ENCODE data around the gene SNAI3. TPM values are rescaled to one million over a fixed set of nuclear protein-coding genes. Genes with fewer than 3 reads are reported as not detected.

SNAI3 gene
- 1 to 10 TPM in 4 of 5 donors, under 1 TPM in 1; 0.84 to 2.4 (median 1.4) TPM for polyA plus RNA-seq (ENCODE audit: insufficient read depth in 1 of 5, insufficient read length in 5 of 5, low replicate concordance in 1 of 5)
- long read RNA-seq, donor 1 = 0 reads
- long read RNA-seq, donor 2 = 0 reads
- long read RNA-seq, donor 3 = 0 reads
- long read RNA-seq, donor 4 = 0 reads
- long read RNA-seq, donor 5 = 0 reads
- long read RNA-seq, donor 6 = 0 reads
- long read RNA-seq, donor 7 = 0 reads
- long read RNA-seq, donor 8 = 0 reads

GRCh38 chr16:88686439-88687253 is at the start of gene SNAI3:
Gene SNAI3, minus strand, starts transcription at chr16:88686507. Its CDS starts 101 bp downstream, at chr16:88686406.
- peak in 1 of 2 donors; percentile 53 for DNase-seq

- no peak for DNase-seq
Observed at GRCh38 chr16:88736088-88736487, 49.8 kb upstream of the SNAI3 start.

GRCh38 chr16:88735616-88736015 is 49.3 kb upstream of the SNAI3 start:
- no peak for DNase-seq

DNA sequence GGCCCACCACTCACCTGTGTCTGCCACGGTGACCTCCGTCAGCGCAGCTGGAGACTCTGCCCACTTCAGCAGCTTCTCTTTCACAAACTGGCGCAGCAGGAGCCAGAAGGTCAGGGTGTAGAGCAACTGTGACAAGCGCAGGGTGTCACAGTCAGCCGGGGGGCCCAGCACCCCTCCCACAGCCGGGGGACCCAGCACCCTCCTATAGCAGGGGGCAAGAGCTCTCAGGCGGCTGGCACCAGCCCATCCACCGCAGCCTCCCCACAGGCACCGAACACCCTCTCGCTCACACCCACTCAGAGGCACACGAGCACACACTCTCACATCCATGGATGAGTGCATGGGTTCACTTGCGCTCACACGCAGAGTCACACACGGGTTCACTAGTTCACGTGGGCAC is 48.8 kb upstream of the SNAI3 start:
- DNase-seq = no peak

DNA sequence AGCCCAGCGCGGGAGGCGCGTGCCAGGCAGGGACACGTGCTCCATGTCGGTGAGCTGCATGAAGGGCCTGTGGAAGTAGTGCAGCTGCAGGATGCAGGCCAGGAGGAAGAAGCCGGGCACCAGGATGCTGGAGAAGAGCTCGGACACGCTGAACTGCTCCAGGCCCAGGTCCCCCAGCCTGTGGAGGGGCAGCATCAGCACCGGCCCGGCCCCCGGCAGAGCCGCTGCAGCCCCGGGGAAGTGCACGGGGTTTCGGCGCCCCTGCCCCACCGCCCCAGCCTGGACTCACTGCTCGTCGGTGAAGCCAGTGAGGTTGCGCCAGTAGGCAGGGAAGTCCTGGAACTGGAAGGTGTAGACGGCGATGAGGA is 48.0 kb upstream of the SNAI3 start:
- DNase-seq = no peak

DNA sequence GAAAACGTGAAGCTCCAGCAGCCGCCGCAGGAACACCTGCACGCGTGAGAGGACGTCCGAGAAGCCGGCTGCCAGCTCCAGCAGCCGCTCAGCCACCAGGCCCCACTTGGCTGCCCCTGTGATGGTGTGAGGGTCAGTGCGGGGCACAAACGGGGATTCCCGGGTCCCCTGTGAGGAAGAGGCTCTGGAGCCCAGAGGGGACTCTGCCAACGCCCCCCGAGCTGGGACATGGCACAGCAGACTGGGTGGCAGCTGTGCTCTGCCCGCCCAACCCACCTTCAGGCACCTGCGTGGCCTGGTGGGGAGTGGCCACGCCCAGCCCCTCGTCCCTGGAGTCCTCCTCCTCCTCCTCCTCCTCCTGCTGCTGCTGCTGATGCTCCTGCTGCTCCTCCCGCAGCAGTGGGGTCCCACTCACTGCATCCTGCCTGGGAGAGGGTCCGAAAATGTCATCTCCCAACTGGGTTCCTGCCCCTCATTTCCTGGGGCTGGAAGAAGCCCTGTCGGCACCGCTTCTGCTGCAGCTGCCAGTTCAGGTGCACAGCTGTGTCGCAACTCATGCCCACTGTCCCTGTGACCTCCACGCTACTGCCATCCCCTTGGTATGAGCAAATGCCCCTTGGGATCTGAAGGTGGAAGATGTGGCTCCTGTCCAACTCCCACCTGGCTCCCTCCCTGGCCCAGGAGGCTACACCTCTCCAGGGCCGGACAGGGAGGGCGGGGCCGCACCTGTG is 47.5 kb upstream of the SNAI3 start:
- no peak for DNase-seq

- no peak for DNase-seq
Observed at GRCh38 chr16:88732961-88733294, 46.6 kb upstream of the SNAI3 start.

DNA sequence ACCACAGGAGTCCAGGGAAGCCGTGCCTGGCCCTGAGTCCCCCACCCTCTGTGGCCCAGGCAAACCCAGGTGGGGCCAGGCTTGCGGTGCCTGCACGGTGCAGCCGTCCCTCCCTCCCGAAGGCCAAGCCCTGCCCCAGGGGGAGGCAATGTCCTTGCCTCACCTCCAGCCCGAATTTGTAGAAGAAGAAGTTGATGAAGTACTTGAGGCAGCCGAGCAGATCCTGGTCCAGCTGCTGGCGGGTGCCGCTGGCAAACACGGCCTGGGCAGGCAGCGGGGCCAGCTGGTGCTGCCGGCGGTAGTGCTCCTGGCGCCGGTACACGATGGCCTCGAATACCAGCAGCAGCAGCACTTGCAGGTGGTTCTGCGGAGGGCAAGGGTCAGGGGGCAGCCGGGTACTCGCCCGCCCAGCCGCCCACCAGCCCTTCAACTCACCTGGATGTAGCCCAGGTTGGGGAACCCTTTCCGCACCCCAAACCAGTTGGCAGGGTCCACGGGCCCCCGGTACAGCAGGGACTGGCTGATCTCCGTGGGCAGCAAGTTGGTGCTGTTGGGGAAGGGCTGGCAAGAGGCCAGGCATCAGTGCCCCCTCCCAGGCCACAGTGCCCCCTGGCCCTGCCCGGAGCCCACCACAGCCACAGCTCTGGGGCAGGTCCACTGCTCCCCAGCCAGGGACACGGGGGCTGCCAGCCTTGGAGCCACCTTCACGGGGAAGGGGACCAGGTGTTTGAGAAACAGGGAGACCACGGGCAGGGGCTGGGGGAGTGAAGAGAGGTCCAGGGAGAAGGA is 46.1 kb upstream of the SNAI3 start:
- DNase-seq = no peak

DNA sequence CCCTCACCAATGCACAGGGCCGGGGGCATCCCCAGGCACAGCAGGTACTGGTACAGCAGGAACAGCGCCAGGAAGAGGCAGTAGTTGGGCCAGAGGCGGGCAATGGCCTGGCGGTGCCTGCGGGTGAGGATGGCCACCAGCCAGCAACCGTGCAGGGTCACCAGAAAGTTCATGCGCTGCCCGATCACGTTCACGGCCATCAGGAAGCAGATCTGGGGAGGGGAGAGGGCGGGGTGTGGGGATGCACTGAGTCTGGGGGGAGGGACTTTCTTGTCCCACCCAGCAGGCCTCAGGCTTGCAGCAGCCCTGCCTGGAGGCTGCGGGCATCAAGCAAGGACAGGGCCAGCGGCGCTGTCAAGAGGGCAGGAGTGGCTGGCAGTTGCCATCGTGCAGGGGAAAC is 45.4 kb upstream of the SNAI3 start:
- no peak for DNase-seq

- no peak for DNase-seq
Observed at GRCh38 chr16:88730632-88731607, 44.6 kb upstream of the SNAI3 start.

DNA sequence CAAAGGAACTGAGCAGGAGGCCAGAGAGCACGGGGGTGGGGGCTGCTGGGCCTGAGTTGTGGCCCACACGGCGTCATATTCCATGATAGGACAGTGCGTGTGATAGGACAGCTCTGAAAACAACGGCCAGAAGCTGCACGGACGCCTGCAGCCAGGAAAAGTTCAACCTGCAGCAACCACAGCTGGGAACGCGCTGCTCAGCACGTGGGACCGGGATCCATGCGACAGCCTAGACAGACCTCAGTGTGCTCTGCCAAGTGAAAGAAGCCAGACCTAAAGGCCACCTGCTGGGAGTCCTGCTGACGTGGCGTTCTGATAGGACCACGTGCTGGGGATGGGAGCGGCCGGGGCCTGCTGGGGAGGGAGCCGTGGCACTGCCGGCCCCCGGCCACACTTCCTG is 41.6 kb upstream of the SNAI3 start:
- DNase-seq = no peak

- no peak for DNase-seq
Observed at GRCh38 chr16:88726981-88727380, 40.7 kb upstream of the SNAI3 start.

DNA sequence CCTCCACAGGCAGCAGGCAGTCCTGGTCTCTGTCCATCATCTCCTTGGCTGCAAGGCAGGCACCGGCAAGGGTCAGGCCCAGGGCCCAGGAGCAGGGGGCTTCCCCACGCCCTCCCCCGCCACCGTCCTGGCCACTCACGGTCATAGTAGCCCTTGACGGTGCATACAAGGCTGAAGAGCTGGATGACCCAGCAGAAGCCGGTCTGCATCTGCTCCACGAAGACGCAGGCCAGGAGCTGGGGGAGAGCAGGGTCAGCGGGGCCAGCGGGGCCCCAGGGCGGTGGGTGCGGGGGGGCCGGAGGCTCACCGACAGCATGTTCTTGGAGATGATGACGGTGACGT is 40.1 kb upstream of the SNAI3 start:
- DNase-seq = no peak

DNA sequence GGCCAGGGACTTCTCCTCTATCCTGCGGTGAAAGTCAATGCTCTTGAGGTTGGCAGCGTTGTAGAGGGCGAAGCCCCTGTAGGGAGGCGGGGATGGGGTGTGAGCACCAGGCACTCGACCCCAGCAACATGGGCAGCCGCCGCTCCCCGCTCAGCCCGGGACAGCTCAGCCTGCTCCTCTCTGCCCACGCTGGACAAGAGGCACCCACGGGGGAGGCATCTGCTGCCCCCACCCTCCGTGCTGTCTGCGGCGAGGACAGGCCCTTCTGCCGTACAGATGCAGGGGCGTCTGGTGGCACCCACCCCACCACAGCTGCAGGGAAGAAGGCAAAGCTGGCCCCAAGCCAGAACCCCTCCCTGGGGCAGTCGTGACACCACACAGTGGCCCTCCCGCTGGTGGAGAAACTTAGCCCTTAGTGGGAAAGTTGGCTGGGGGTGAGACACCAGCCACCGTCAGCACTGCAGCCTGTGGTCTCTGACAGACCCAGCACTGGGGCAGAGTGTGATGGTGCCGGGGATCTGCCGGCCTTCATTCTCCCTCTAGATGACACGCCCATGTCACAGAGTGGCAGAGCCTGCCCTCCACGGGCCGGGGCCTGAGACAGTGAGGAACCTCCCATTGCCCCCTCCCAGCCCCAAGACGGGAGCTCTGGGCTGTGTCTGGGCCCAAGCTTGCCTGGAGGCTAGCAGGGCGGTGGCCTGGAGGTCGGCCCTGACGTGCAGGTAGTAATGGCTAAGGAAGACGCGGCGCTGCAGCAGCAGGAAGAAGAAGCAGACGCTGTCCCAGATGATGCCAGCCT is 39.5 kb upstream of the SNAI3 start:
- DNase-seq = no peak

- DNase-seq = no peak
Observed at GRCh38 chr16:88724855-88725555, 38.7 kb upstream of the SNAI3 start.

GRCh38 chr16:88723911-88724310 is 37.6 kb upstream of the SNAI3 start:
- DNase-seq = no peak

DNA sequence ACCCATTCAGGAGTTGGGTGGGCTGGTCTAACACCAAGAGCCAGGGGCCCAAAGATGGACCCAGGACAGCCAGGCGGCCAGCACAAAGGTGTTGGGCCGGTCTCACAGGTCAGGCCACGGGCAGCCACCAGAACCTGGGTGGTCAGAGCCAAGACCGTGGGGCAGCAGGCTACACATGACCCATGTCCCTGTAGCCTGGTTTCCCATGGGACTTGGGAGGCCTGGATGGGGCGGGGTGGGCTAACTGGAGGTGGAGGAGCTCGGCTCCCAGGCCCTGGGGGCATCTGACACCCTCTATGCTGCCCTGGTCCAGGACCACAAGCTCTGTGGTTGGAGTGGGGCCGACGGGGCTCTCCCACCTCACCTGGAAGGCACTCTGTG is 37.2 kb upstream of the SNAI3 start:
- no peak for DNase-seq

DNA sequence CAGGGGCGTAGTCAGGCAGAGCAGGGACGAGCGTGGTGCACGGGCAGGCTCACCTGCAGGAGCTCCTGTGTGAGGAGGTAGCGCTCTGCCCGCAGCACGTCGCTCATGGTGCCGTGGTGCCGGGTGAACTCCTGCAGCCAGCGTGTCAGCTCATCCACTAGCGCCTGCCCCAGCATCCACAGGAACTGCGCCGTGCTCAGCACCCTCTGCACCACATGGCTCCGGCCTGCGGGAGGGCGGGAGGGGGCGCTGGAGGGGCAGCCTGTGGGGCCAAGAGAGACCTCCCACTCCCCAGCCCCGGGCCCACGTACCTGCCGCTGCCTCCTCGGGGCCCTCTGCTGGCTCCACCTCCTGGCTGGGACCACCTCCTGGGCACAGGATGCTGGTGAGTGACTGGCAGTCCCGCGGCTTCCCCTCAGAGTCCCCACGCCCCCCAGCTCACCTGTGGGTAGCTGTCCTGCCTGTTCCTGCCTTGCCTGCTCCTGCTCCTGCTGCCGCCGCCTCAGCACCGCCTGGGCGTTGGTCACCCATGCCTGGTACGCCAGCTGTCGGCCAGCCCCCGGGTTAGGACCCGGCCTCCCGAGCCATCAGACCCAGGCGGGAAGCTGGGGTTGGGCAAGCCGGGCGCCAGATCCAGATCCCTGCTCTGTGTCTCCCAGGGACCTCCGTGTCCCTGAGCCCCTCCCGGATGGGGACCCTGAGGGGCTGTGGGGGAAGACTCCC is 36.6 kb upstream of the SNAI3 start:
- no peak for DNase-seq
